ENCODE data around the gene ST8SIA2.

Gene ST8SIA2

DNA sequence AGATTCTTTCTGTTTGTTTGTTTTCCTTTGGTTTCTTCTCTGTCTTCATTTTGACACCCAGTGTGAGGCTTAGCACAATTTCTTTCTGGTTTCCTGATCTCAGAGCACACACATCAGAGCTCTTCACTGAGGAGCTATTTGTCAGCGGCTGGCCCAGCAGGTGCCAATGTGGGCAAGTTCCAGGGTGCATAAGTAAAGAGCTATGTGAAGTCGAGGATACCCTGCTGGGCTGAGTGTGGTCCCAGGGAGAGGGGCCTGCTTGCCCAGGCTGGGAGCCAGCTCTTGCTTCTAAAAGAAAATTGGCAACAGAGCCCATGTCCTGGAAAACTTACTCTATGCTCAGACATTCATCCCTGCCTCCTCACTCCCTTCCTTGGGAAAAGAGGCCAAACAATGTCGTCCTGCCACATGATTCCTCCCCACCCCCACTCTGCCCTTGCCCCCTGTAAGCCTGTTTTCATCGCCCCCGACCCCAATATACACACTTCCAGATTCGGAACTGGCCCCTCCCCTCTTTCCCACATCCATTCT, 101.2 kb downstream of the ST8SIA2 start:
- no peak for DNase-seq (ENCODE audit: low read depth in 2 of 2)

GRCh38 chr15:92495446-92495845, 101.8 kb downstream of the ST8SIA2 start:
- no peak for DNase-seq (ENCODE audit: low read depth in 2 of 2)

- no peak for DNase-seq (ENCODE audit: low read depth in 2 of 2)
Measured at GRCh38 chr15:92499731-92500530, 106.2 kb downstream of the ST8SIA2 start.

DNA sequence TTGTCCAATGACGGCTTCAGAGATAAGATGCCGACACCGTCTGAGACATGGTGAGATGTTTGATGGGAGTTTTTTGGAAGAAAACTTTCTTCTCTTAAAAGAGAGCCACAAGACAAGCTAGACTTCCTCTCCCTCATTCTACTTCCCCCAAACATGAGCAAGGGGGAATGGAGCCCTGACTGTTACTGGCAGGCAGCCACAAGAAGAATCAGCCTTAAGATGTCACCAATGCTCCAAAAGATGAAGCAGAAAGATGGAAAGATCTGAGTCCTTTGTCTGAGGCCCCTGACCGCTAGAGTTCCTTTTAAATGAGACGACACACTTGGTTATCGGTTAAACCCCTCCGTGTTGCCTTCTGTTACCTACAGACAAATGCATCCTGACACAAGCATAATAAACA, 108.7 kb downstream of the ST8SIA2 start:
- DNase-seq (ENCODE audit: low read depth in 2 of 2), result no peak

GRCh38 chr15:92502930-92503857, 109.5 kb downstream of the ST8SIA2 start:
- DNase-seq (ENCODE audit: low read depth in 2 of 2), result no peak

GRCh38 chr15:92503889-92504288, 110.2 kb downstream of the ST8SIA2 start:
- no peak for DNase-seq (ENCODE audit: low read depth in 2 of 2)

- no peak for DNase-seq (ENCODE audit: low read depth in 2 of 2)
Measured at GRCh38 chr15:92505611-92506010, 111.9 kb downstream of the ST8SIA2 start.

- no peak for DNase-seq (ENCODE audit: low read depth in 2 of 2)
Measured at GRCh38 chr15:92506506-92506905, 112.8 kb downstream of the ST8SIA2 start.

GRCh38 chr15:92510163-92510882, 116.6 kb downstream of the ST8SIA2 start:
- DNase-seq (ENCODE audit: low read depth in 2 of 2), result no peak

Measured in activated CD4-positive, alpha-beta T cell treated with anti-CD3 and anti-CD28 coated beads for 24 hours (primary cell).